A204.1 (cell line): ENCODE results near the gene DEFB131A.
"Not testable (repeated sequence)": the region's sequence is repeated elsewhere in the genome, so short reads cannot be mapped to it uniquely, and the experiment has no call there.

Experiments
- FAIRE-seq: peaks from 2 replicates; lab custom pipeline; 2012; peaks lifted over from hg19 to GRCh38; lab: Jason Lieb, UNC

DEFB131A gene, protein sequence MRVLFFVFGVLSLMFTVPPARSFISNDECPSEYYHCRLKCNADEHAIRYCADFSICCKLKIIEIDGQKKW

GRCh38 chr4:9444114-9444513 lies at the start of gene DEFB131A:
TSS of gene DEFB131A (plus strand) at chr4:9444414. CDS start at chr4:9444534, 120 bp downstream.
- FAIRE-seq = not testable (repeated sequence)

GRCh38 chr4:9405774-9406173 lies 38.4 kb upstream of the DEFB131A start:
- FAIRE-seq = not testable (repeated sequence)

DNA sequence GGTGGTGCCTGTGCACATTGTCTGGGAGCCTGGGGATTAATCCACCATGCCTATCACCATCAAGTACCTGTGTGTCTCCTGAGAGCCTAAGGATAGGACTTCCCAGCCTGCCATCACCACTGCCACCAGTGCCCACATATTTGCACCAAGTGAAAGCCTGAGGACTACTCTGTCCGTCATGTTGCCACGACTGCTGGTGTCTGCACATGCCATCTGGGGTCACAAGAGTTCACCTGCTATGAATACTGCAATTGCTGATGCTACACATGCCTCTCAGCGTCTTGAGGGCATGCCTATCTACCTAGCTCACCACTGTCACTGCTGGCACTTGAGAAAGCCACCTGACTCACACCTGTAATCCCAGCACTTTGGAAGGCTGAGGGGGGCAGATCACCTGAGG lies 37.7 kb upstream of the DEFB131A start:
- not testable (repeated sequence) for FAIRE-seq

DNA sequence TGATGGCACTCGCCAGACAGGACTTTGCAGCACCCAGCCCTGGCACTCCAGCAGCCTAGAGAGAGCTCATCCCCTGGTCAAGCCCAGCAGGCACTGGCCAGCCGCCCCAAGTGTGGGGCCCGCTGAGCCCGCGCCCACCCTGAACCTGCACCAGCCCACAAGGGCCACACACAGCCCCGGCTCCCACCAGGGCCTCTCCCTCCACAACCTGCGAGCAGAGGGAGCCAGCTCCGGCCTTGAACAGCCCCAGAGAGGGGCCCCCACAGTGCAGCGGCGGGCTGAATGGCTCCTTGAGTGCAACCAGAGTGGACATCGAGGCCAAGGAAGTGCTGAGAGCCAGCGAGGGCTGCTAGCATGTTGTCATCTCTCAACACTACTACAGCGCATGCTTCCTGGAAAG lies 34.4 kb upstream of the DEFB131A start:
- no peak for FAIRE-seq

GRCh38 chr4:9421884-9422455 lies 22.2 kb upstream of the DEFB131A start:
- FAIRE-seq = not testable (repeated sequence)

DNA sequence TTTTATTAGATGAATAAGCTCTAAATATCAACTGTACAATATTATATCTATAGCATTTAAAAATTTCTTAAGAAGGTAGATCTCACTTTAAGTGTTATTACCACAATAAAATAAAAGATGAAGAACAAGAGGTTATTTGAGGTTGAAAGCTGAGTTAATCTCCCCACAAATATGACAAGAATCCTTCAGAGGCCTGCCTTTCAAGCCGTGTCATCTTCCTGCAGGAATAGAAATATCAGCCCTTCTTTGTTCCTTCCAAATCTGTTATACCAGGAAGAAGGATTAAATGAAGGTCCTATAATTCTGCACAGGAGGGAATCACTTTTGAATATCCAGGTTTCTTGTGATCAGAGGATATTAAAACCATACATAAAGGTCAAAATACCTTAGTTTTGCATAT lies 18.3 kb upstream of the DEFB131A start:
- FAIRE-seq = not testable (repeated sequence)

GRCh38 chr4:9430061-9430460 lies 14.2 kb upstream of the DEFB131A start:
- FAIRE-seq = not testable (repeated sequence)

GRCh38 chr4:9433320-9433719 lies 10.9 kb upstream of the DEFB131A start:
- FAIRE-seq = not testable (repeated sequence)

DNA sequence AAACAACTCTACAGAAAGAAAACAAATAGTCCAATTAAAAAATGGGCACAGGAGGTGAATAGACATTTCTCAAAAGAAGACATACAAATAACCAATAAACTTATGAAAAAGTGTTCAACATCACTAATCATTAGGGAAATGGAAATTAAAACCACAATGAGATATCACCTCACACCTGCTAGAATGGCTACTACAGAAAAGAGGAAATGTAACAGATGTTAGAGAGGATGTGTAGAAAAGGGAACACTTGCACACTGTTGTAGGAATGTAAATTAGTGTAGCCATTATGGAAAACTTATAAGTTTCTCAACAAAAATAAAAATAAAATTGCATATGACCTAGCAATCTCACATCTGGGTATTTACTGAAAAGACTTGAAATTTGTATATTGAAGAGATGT lies 7.5 kb upstream of the DEFB131A start:
- FAIRE-seq = not testable (repeated sequence)

DNA sequence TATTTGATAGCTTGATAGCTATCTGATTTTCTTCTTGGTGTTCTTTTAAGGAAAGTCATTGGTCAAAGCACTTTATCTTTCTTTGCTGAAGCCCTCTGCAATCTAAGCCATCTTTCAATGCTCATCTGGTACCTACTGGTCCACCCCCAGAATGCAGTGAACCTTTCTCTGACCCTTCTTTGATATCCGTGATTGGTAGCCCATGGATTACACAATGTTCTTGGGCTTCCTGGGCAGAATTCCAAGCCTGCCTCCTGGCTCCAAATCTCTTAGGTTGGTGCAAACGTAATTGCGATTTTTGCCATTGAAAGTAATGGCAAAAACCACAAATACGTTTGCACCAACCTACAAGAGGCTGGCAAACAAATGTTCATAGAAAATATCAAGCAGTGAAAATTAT lies 1.9 kb upstream of the DEFB131A start:
- FAIRE-seq = not testable (repeated sequence)

- not testable (repeated sequence) for FAIRE-seq
Observed at GRCh38 chr4:9444681-9445080, 467 bp downstream of the DEFB131A start.

DNA sequence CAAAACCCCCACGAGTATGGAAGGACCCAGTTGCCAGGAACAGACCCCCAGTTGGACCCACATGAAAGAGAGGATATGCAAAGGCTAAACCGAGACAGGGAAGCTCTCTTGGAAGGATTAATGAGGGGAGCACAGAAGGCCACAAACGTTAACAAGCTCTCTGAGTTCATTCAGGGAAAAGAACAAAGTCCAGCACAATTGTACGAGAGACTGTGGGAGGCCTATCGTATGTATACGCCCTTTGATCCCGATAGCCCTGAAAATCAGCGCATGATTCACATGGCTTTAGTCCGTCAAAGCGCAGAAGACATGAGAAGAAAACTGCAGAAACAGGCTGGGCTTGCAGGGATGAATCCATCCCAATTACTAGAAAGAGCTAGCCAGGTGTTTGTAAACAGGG lies 8.0 kb downstream of the DEFB131A start:
- not testable (repeated sequence) for FAIRE-seq

DNA sequence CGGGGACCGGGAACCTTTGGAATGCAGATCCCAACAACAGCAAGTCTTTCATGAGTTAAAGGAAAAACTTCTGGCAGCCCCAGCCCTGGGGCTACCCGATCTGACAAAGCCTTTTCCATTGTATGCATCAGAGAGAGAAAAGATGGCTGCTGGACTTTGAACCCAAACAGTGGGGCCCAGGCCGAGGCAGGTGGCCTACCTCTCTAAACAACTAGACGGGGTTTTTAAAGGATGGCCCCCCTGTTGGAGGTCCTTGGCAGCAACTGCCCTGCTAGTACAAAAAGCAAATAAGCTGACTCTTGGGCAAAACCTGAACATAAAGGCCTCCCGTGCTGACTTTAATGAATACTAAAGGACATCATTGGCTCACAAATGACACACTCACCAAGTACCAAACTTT lies 10.1 kb downstream of the DEFB131A start:
- not testable (repeated sequence) for FAIRE-seq

GRCh38 chr4:9455046-9455445 lies 10.8 kb downstream of the DEFB131A start:
- FAIRE-seq = not testable (repeated sequence)

DNA sequence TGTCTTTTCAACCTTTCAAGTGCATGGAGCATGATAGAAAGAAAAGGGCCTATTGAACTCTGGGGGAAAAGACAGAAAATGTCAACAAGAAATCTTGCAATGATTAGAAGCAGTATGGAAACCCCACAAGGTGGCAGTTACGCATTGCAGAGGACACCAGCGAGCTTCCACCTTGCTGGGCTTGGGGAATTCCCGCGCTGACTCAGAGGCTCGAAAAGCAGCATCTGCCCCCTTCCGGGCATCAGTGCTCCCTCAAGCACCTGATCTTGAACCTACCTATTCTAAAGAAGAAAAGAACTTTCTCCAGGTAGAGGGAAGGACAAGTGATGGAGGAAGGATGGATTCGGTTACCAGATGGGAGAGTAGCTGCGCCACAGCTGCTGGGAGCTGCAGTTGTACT lies 35.3 kb downstream of the DEFB131A start:
- not testable (repeated sequence) for FAIRE-seq

- not testable (repeated sequence) for FAIRE-seq
Observed at GRCh38 chr4:9480066-9480465, 35.9 kb downstream of the DEFB131A start.

GRCh38 chr4:9482871-9483270 lies 38.7 kb downstream of the DEFB131A start:
- FAIRE-seq = not testable (repeated sequence)

- not testable (repeated sequence) for FAIRE-seq
Observed at GRCh38 chr4:9483682-9484081, 39.5 kb downstream of the DEFB131A start.

- FAIRE-seq = not testable (repeated sequence)
Observed at GRCh38 chr4:9486880-9487279, 42.7 kb downstream of the DEFB131A start.

DNA sequence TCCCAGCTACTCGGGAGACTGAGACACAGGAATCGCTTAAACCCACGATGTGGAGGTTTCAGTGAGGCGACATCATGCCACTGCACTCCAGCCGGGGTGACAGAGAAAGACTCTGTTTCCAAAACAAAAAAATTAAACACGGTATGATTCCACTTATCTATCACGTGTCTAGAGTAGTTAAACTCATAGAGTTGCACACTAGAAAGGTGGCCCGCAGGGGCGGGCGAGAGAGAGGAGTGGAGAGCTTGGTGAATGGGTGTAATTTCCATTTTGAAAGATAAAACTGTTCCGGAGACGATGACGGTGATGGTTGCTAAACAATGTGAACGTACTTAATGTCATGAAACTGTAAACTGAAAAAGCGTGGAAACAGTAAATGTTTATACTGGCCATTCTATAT lies 44.6 kb downstream of the DEFB131A start:
- FAIRE-seq = not testable (repeated sequence)

- FAIRE-seq = not testable (repeated sequence)
Observed at GRCh38 chr4:9490496-9490895, 46.3 kb downstream of the DEFB131A start.

GRCh38 chr4:9490986-9491385 lies 46.8 kb downstream of the DEFB131A start:
- not testable (repeated sequence) for FAIRE-seq

- FAIRE-seq = not testable (repeated sequence)
Observed at GRCh38 chr4:9493589-9493988, 49.4 kb downstream of the DEFB131A start.
